Measurements from ENCODE around the gene MLKL. TPM values are rescaled to one million over a fixed set of nuclear protein-coding genes. Genes with fewer than 3 reads are reported as not detected.
A peak's percentile ranks its signal among the peaks of the same experiment; 100 is the strongest.

Gene MLKL
- total and polyA plus RNA-seq, 3 experiments from 2014 or later, result 13.9 to 17.5 (median 16.1) TPM

DNA sequence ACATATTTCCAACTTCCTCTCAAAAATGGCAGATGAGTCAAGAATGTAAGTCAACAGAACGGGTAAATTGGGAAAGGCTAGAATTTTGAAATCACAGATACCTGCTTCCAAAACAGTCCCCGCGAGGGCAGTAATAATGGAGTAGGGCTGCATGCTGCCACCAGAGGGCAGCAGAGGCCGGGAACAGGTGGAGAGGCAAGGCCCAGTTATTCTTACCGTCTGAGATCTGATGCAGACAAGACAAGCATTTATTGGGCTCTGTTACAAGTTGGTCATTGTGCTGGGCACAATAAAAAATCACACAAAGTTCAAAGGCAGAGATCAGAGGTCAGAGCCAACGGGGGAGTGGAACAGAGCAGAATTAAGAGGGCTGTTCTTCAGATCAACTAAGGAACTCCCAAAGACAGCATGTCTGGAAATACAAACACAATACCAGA is 8.8 kb upstream of the MLKL start:
- peaks cover 0 to 3% of the 10 kb centered on the region in 2 donors for H3K27me3 Mint-ChIP-seq
- H3K27me3 ChIP-seq (ENCODE audit: insufficient read depth, low read length, poor library complexity, severe bottlenecking), result no peaks in the 10 kb centered on the region
- H3K27ac ChIP-seq (ENCODE audit: low read depth, low read length), result no peak overlapping the region
- H3K4me1 ChIP-seq (ENCODE audit: insufficient read depth, low read length), result no peaks in the 10 kb centered on the region
- H3K4me1 Mint-ChIP-seq, result peaks cover 0 to 6% (median 2%) of the 10 kb centered on the region in 3 donors
- H3K27ac Mint-ChIP-seq, result peak overlapping the region in 6 of 8 donors; percentile 17 to 81 (median 68)
- H3K4me3 ChIP-seq (ENCODE audit: low read length), result no peak overlapping the region
- H3K4me3 Mint-ChIP-seq, result no peak overlapping the region
- ChIA-PET POLR2A (no interaction called here), CTCF (interaction anchor here (0.6 to 6.1 kb wide), 8 partner anchors 9 to 401 kb away, joined by 3 to 41 read pairs (median 4); partner anchors contain the start of gene MLKL)
- no peaks in the 10 kb centered on the region for H3K9me3 ChIP-seq (ENCODE audit: low read length)
- H3K36me3 ChIP-seq (ENCODE audit: insufficient read depth, low read length), result no peaks in the 10 kb centered on the region
- H3K9me3 Mint-ChIP-seq, result no peaks in the 10 kb centered on the region
- H3K36me3 Mint-ChIP-seq, result no peaks in the 10 kb centered on the region
- peak; percentile 67 to 85 (median 70) for DNase-seq

GRCh38 chr16:74700116-74700437 is 585 bp downstream of the MLKL start:
- Mint-ChIP-seq H3K27ac (peak overlapping the region; percentile 91 to 100 (median 98)), H3K4me1 (peaks cover 55 to 68% (median 64%) of the 10 kb centered on the region in 3 donors)

DNA sequence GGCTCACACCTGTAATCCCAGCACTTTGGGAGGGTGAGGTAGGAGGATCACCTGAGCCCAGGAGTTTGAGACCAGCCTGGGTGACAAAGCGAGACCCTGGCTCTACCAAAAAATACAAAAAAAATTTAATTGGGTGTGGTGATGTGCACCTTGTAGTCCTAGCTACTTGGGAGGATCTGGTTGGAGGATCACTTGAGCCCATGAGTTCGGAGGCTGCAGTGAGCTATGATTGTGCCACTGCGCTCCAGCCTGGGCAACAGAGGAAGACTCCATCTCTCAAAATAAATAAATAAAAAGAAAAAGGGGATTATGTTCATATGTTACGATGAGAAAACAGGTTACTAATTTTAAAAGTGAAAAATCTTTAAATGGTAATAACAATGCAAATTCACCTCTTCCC is 996 bp downstream of the MLKL start:
- H3K27me3 Mint-ChIP-seq, result no peaks in the 10 kb centered on the region
- peaks cover 55 to 68% (median 64%) of the 10 kb centered on the region in 3 donors for H3K4me1 Mint-ChIP-seq
- H3K36me3 Mint-ChIP-seq, result peaks cover 0 to 21% (median 6%) of the 10 kb centered on the region in 3 donors
- no peak for DNase-seq
- no peaks in the 10 kb centered on the region for H3K9me3 Mint-ChIP-seq
- Histone ChIP-seq H3K36me3 (ENCODE audit: insufficient read depth, low read length) (peaks cover 6% of the 10 kb centered on the region), H3K27me3 (ENCODE audit: insufficient read depth, low read length, poor library complexity, severe bottlenecking) (no peaks in the 10 kb centered on the region), H3K27ac (ENCODE audit: low read depth, low read length) (peak overlapping the region; percentile 69), H3K4me1 (ENCODE audit: insufficient read depth, low read length) (peaks cover 33% of the 10 kb centered on the region), H3K9me3 (ENCODE audit: low read length) (no peaks in the 10 kb centered on the region), H3K4me3 (ENCODE audit: low read length) (peak overlapping the region; percentile 59)
- peak overlapping the region; percentile 50 to 99 (median 85) for H3K27ac Mint-ChIP-seq
- POLR2A ChIA-PET, result interaction anchor here (1.3 to 3.4 kb wide), 2 partner anchors 13 to 33 kb away, joined by 6 to 21 read pairs; partner anchors contain the start of gene RFWD3
- H3K4me3 Mint-ChIP-seq, result peak overlapping the region; percentile 93 to 100 (median 100)
- CTCF ChIA-PET, result interaction anchor here (0.8 to 2.7 kb wide), 4 partner anchors 8 to 32 kb away, joined by 3 to 25 read pairs (median 4); no protein-coding TSS in a partner anchor

More at GRCh38 chr16:74700116-74700437, 585 bp downstream of the MLKL start:
- no peaks in the 10 kb centered on the region for H3K9me3 Mint-ChIP-seq
- H3K4me1 ChIP-seq (ENCODE audit: insufficient read depth, low read length), result peaks cover 33% of the 10 kb centered on the region
- H3K27me3 ChIP-seq (ENCODE audit: insufficient read depth, low read length, poor library complexity, severe bottlenecking), result no peaks in the 10 kb centered on the region
- no peaks in the 10 kb centered on the region for H3K9me3 ChIP-seq (ENCODE audit: low read length)
- H3K27ac ChIP-seq (ENCODE audit: low read depth, low read length), result peak overlapping the region; percentile 69
- POLR2A ChIA-PET, result interaction anchor here (1.3 to 3.4 kb wide), 2 partner anchors 13 to 33 kb away, joined by 6 to 21 read pairs; partner anchors contain the start of gene RFWD3
- H3K4me3 Mint-ChIP-seq, result peak overlapping the region; percentile 93 to 100 (median 100)
- CTCF ChIA-PET, result interaction anchor here (0.7 to 2.7 kb wide), 5 partner anchors 8 to 33 kb away, joined by 3 to 25 read pairs (median 3); no protein-coding TSS in a partner anchor
- H3K27me3 Mint-ChIP-seq, result no peaks in the 10 kb centered on the region
- peaks cover 0 to 19% (median 6%) of the 10 kb centered on the region in 3 donors for H3K36me3 Mint-ChIP-seq
- H3K36me3 ChIP-seq (ENCODE audit: insufficient read depth, low read length), result peaks cover 6% of the 10 kb centered on the region
- DNase-seq, result peak in 2 of 5 donors; percentile 33 to 53
- peak overlapping the region; percentile 79 for H3K4me3 ChIP-seq (ENCODE audit: low read length)

DNA sequence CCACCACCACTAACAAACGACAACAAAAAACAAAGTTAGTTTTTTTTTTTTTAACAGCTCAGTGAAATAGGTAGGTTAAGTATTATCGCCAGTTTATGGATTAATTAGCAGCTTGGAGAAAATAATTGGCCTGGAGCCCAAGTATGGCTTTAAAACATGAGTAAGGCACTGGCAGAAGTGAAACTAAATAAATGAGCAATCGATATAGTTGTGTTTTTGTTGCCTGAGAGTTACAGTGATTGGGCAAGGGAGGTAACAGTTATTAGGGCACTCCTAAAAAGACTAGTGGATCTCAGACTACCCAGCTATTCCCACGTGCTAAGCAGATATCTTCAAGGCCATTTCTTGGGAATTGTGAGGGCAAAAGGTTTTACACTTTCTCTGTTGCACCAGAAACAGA is 2.4 kb downstream of the MLKL start:
- H3K4me1 Mint-ChIP-seq, result peaks cover 57 to 74% (median 70%) of the 10 kb centered on the region in 3 donors
- Histone ChIP-seq H3K27ac (ENCODE audit: low read depth, low read length) (no peak overlapping the region), H3K36me3 (ENCODE audit: insufficient read depth, low read length) (peaks cover 6% of the 10 kb centered on the region), H3K4me1 (ENCODE audit: insufficient read depth, low read length) (peaks cover 33% of the 10 kb centered on the region), H3K4me3 (ENCODE audit: low read length) (peak overlapping the region; percentile 49), H3K27me3 (ENCODE audit: insufficient read depth, low read length, poor library complexity, severe bottlenecking) (no peaks in the 10 kb centered on the region), H3K9me3 (ENCODE audit: low read length) (no peaks in the 10 kb centered on the region)
- peaks cover 0 to 29% (median 10%) of the 10 kb centered on the region in 3 donors for H3K36me3 Mint-ChIP-seq
- CTCF ChIA-PET, result interaction anchor here (1.2 kb wide), 1 partner anchor 501 kb away, joined by 3 read pairs; no protein-coding TSS in a partner anchor
- H3K9me3 Mint-ChIP-seq, result no peaks in the 10 kb centered on the region
- H3K4me3 Mint-ChIP-seq, result peak overlapping the region; percentile 93 to 100 (median 100)
- H3K27ac Mint-ChIP-seq, result peak overlapping the region; percentile 74 to 99 (median 92)
- no peak for DNase-seq
- POLR2A ChIA-PET, result interaction anchor here (0.6 to 3.4 kb wide), 2 partner anchors 31 to 401 kb away, joined by 5 to 21 read pairs; partner anchors contain the start of gene RFWD3
- no peaks in the 10 kb centered on the region for H3K27me3 Mint-ChIP-seq

- ChIA-PET POLR2A (no interaction called here), CTCF (interaction anchor here (1.8 to 2.1 kb wide), 2 partner anchors 14 to 28 kb away, joined by 6 to 7 read pairs; no protein-coding TSS in a partner anchor)
Measured at GRCh38 chr16:74695450-74696422, 4.9 kb downstream of the MLKL start.

DNA sequence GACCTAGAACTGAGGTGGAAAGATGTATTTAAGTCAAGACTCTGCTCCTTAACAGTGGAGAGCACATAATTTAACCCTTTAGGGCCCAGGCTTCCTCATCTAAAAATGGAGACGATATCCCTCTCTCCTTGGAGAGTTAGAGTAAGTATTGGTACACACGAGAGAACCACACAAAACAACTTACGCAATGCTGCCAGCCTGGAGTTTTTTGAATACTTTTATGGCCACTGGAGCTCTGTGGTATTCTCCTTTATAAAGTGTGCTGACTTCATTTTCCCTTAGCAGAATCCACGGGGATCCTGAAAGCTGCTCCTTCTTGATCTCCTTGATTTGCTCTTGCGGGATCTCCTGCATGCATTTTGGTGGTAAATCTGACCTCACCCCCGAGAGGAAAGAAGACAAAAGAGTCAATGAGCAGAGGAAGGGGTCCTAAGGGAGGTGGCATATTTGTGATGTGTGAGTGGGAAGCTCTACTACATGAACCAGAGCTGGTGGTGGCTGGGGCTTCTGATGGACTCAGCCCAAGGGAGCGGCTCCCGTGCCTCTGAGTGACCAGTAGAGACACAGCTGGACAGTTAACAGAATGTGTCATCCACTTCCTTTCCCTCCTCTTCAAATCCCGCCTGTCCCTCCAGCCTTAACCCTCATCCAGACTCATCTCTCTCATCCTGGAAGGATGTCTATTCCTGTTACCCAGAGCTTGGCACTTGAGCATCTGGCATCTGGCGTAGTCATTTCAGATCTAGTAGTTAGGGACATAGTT is 9.4 kb downstream of the MLKL start:
- ChIA-PET POLR2A (no interaction called here), CTCF (interaction anchor here (1.2 to 1.4 kb wide), 2 partner anchors 9 to 11 kb away, joined by 3 read pairs; partner anchors contain the start of gene MLKL)
- no peak overlapping the region for H3K4me3 Mint-ChIP-seq

More at GRCh38 chr16:74695450-74696422, 4.9 kb downstream of the MLKL start:
- no peaks in the 10 kb centered on the region for H3K9me3 Mint-ChIP-seq
- peaks cover 23% of the 10 kb centered on the region for H3K4me1 ChIP-seq (ENCODE audit: insufficient read depth, low read length)
- no peaks in the 10 kb centered on the region for H3K27me3 ChIP-seq (ENCODE audit: insufficient read depth, low read length, poor library complexity, severe bottlenecking)
- peaks cover 9 to 49% (median 25%) of the 10 kb centered on the region in 3 donors for H3K36me3 Mint-ChIP-seq
- peaks cover 50 to 58% (median 58%) of the 10 kb centered on the region in 3 donors for H3K4me1 Mint-ChIP-seq
- H3K4me3 Mint-ChIP-seq, result peak overlapping the region; percentile 77 to 90 (median 85)
- no peaks in the 10 kb centered on the region for H3K27me3 Mint-ChIP-seq
- peak; percentile 41 to 70 (median 59) for DNase-seq
- H3K27ac Mint-ChIP-seq, result peak overlapping the region in 7 of 8 donors; percentile 69 to 95 (median 86)
- peaks cover 23% of the 10 kb centered on the region for H3K36me3 ChIP-seq (ENCODE audit: insufficient read depth, low read length)
- H3K27ac ChIP-seq (ENCODE audit: low read depth, low read length), result peak overlapping the region; percentile 6
- H3K9me3 ChIP-seq (ENCODE audit: low read length), result no peaks in the 10 kb centered on the region
- peak overlapping the region; percentile 50 for H3K4me3 ChIP-seq (ENCODE audit: low read length)

DNA sequence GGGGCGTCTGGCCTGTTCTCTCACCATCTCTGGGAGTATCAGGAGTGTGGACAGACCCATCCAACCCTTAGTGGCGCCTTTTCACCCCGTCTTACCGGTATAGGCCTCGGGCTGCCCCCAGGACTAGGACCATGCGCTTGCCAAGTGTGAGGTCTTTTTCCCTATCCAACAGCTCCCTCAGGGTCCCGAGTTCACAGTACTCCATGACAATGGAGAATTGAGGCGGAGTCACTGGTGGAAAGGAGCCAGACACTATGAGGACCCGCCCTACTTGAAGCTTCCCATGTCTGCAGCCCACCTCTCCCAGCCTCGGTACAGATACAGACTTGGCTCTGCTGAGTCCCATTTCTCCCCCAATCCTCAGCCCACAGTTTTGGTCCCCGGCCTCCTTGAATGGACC is 18.1 kb downstream of the MLKL start:
- CTCF ChIA-PET, result interaction anchor here (0.6 kb wide), 1 partner anchor 20 kb away, joined by 3 read pairs; no protein-coding TSS in a partner anchor
- Mint-ChIP-seq H3K4me3 (no peak overlapping the region), H3K27me3 (no peaks in the 10 kb centered on the region), H3K4me1 (no peaks in the 10 kb centered on the region), H3K36me3 (peaks cover 3 to 74% (median 21%) of the 10 kb centered on the region in 3 donors), H3K9me3 (no peaks in the 10 kb centered on the region), H3K27ac (peak overlapping the region in 2 of 8 donors; percentile 33 to 48)
- no peak overlapping the region for H3K27ac ChIP-seq (ENCODE audit: low read depth, low read length)
- H3K4me1 ChIP-seq (ENCODE audit: insufficient read depth, low read length), result no peaks in the 10 kb centered on the region
- no peaks in the 10 kb centered on the region for H3K9me3 ChIP-seq (ENCODE audit: low read length)
- peaks cover 16% of the 10 kb centered on the region for H3K36me3 ChIP-seq (ENCODE audit: insufficient read depth, low read length)
- DNase-seq, result no peak
- H3K4me3 ChIP-seq (ENCODE audit: low read length), result no peak overlapping the region
- no peaks in the 10 kb centered on the region for H3K27me3 ChIP-seq (ENCODE audit: insufficient read depth, low read length, poor library complexity, severe bottlenecking)
- POLR2A ChIA-PET, result no interaction called here

More for the DNA sequence above, 9.4 kb downstream of the MLKL start:
- H3K4me1 ChIP-seq (ENCODE audit: insufficient read depth, low read length), result peaks cover 5% of the 10 kb centered on the region
- no peak for DNase-seq
- H3K9me3 Mint-ChIP-seq, result no peaks in the 10 kb centered on the region
- H3K36me3 ChIP-seq (ENCODE audit: insufficient read depth, low read length), result peaks cover 23% of the 10 kb centered on the region
- peaks cover 16 to 29% (median 18%) of the 10 kb centered on the region in 3 donors for H3K4me1 Mint-ChIP-seq
- H3K4me3 ChIP-seq (ENCODE audit: low read length), result no peak overlapping the region
- H3K27ac ChIP-seq (ENCODE audit: low read depth, low read length), result no peak overlapping the region
- no peaks in the 10 kb centered on the region for H3K27me3 ChIP-seq (ENCODE audit: insufficient read depth, low read length, poor library complexity, severe bottlenecking)
- peaks cover 11 to 74% (median 44%) of the 10 kb centered on the region in 3 donors for H3K36me3 Mint-ChIP-seq
- peak overlapping the region in 3 of 8 donors; percentile 47 to 84 (median 56) for H3K27ac Mint-ChIP-seq
- H3K27me3 Mint-ChIP-seq, result no peaks in the 10 kb centered on the region
- H3K9me3 ChIP-seq (ENCODE audit: low read length), result no peaks in the 10 kb centered on the region
